Raji (cell line): ENCODE measurements around the gene SARDH.

Experiments
- POLR2A ChIP-seq: IDR thresholded peaks from 2 replicates; pipeline ENCODE4 v1.6.1; 2011; ENCODE audit warnings: low read depth, low read length, control low read depth; ENCODE audit not compliant: insufficient read depth

SARDH gene

DNA sequence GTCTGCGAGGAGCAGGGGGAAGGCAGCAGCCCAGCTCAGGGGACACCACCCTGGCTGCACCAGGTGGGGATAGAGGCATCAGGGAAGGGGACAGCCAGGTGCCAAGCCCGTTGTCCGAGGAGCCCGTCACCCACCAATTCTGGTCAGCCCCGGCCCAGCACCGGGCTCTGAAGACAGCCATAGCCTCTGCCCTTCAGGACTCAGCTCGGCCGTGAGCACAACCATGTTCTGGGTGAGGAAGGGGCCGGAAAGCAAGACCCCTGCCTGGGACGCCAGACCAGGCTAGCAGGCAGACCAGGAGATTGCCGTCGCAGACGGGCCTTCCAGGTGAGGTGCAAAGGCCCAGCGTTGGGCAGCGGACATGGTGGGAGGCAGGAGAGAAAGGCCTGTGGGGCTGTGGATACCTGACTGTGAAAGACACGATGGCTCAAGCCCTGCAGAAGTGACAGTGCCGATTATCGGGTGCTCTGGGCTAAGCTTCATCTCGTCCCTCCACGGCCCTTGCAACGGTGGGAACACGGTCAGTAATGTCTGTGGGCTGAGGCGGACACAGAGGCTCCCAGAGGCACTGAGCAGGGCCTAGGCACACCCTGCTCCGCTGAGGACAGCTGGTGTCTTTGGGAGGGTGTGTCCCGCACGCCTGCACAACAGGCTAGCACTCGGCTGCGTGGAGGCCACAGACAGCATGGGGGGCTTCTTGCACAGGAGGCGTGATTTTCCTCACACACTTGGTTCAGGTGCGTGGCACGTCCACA is 65.5 kb downstream of the SARDH start:
- TF ChIP-seq POLR2A: no peak

DNA sequence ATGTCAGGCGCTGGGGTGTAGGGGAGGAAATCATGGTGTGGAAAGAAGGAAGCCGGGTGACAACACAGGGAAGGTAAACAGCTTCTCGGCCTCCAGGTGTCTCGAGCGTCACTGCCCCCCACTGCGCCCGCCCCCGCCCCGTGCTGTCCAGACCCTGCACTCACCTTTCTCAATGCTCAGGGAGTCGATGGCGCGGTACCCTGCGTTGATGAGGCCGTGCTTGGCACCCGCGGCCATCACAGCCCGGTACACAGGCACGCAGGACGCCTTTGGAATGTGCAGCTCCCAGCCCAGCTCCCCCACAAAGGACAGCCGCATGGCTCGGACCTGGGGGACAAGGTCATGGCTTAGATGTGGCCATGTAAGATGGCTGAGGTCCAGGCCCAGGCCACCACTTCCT is 66.8 kb downstream of the SARDH start:
- no peak for TF ChIP-seq POLR2A

DNA sequence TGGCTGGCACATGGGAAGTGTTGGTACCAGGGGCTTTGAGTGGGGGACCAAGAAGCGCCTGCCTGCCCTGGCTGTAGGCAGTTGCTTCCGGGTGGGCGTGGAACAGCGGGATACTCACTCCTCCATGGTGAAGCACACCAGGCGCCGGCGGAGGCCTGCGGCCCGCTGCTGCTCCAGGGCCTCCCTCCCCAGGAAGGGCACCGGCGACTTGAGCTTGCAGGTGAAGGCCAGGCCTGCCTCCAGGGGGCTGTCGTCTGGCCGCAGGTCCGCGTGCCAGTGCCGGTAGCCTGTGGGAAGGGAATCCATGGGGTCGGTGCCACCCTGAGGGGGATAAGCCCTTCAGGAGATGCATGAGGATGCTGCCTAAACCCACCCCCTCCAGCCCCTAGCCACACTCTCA is 67.7 kb downstream of the SARDH start:
- TF ChIP-seq POLR2A: no peak

DNA sequence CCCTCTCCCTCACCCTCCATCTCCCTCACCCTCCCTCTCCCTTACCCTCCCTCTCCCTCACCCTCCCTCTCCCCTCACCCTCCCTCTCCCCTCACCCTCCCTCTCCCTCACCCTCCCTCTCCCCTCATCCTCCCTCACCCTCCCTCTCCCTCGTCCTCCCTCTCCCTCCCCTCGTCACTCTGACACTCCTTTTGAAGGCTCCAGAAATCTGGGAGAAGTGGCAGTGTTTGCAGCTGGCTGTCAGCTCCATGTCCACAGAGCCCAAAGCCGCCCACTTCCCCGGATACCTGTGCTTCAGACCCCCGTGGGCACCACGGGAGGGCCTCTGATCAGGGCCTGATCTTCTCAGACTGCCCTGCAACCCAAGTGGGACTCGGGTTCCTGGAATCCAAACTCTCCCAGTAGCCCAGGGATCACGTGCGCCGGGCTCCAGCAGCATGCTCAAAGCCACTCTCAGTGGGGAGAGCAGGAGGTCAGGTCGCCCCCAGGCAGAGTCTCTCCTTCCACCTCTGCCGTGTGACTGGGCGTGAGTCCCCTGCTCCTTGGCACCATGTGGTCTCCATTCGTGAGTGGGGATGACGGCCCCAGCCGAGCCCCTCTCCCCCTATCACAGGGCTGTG is 68.9 kb downstream of the SARDH start:
- TF ChIP-seq POLR2A: no peak

DNA sequence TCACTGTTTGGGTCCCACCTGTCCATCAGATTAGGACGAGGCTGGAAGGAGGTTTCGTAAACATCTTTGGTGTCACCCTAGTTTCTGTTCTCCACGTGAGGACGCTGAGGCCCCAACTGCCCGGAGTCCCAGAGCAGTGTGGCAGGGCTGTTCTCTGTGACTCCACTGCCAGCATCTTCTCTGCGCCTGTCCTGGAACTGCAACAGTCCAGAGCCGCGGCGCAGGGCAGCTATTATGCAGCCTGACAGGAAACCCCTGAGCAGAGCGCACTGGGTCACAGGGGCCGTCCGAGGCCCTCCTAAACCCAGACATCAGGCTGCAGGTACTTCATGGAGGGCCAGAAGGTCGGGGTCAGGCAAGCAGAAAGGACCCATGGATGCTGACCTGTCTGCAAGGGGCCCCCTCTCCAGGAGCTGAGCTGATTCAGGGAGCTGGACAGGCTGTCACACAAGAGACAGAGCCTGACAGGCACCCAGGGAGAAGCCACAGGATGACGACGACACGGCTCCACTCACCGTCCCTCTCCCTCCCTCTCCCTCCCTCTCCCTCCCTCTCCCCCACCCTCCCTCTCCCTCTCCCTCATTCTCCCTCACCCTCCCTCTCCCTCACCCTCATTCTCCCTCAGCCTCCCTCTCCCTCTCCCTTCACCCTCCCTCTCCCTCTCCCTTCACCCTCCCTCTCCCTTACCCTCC is 70.2 kb downstream of the SARDH start:
- no peak for TF ChIP-seq POLR2A

DNA sequence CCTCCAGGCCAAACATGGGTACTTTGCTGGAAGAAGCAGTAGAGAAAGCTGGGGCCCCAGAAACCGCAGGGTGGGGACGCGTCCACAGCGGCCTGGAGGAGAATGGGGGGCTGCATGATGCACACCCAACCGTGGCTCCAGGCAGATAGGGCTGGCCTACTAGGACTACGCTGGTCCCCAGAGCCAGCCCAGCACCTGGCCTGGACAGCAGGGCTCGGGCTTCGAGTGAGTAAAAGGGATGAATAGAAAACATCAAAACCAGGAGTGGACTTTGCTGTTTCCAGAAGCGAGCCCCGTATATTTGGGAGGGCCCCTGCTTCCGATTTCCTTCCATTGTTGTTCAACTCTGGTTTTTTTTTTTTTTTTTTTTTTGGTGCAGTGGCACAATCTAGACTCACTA is 71.3 kb downstream of the SARDH start:
- no peak for TF ChIP-seq POLR2A

DNA sequence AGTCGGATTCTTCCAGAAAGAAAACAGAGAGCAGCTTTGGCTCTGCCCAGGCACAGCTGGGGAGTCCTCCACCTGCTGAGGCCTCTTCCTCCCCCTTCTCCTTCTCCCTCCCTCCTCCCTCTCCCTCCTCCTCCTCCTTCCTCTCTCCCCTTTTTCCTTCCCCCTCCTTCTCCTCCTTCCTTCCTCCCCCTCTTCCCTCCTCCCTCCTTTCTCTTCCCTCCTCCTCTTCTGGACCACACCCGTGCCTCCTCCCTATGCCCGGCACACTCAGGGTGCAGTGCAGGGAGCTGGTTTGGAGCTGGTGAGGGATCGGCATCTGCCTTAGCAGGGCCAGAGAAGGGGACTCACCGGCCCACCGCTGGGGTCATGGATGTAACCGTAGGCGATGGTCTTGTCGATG is 71.8 kb downstream of the SARDH start:
- TF ChIP-seq POLR2A: no peak

DNA sequence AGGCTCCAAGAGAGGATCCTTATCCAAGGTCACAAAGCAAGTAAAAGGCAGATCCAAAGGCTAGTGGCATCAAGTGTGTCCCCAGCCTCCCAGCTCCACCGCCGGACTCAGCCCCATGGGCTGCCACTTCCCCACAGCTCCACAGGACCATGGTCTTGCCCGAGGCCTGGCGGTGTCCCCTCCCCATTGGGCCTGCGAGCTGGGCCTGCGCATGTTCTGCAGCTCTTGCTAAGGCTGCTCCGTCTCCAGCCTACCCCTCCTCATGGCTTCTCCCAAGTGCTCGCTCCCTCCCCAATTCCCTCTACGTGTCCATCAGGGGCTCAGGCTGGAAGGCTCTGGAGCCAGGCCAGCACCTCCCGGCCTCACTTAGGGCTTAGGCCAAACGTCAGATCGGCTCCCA is 72.6 kb downstream of the SARDH start:
- TF ChIP-seq POLR2A: no peak

DNA sequence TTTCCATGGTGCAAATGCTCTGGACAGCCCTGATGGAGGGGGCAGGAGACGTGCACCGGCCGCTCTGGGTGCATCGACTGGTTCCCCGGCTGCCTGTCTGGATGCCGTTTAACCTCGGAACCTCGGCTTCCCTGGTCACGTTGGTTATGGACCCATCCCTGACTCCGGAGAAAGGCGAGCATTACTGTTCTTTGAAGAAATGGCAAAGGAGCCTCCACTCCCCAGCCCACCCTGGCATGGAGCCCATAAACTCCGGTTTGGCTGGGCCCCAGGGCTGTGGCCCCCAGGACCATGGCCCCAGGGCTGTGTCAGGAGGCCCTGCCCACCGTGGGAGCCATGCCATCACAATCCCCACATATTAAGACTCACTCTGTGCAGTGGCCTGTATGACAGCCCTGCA is 73.1 kb downstream of the SARDH start:
- no peak for TF ChIP-seq POLR2A

DNA sequence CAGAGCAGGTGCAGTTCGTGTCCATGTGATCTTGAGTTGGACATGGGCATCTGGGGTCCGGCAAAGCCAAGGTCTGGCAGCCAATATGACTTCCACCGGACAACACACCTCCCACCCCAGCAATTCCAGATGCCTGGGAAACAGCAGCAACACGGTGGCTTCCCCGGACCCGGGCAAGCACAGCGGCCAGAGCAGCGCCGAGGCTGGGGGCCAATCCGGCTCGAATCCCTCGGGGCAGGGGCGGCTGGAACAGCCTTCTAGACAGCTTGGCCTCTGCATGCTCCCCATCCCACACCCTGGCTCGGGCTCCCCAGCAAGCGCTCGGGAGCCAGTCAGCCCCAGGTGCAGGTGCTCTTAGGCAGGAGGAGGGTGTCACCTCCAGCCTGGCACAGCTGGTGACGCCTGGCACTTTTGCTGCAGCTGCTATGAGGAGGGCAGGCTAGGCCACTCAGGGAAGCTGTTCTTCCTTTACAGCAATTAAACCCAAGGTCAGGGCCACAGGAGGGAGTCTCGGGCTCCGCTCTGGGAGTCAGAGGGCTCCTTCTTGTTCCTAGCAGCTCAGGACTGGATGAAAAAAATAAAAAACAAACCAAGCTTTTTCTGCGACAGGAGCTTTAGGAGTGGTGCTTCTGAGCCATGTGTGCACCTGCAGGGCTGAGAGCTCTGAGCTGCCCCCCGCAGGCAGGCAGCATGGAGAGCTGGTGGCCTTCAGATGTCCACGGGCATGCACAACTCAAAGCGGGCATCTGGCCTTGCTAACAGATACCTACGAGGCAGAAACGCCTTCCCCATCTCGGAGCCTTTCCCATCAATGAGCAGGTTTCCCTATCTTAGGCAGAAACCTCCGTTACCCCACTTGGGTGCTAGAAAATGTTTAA is 73.7 kb downstream of the SARDH start:
- no peak for TF ChIP-seq POLR2A

DNA sequence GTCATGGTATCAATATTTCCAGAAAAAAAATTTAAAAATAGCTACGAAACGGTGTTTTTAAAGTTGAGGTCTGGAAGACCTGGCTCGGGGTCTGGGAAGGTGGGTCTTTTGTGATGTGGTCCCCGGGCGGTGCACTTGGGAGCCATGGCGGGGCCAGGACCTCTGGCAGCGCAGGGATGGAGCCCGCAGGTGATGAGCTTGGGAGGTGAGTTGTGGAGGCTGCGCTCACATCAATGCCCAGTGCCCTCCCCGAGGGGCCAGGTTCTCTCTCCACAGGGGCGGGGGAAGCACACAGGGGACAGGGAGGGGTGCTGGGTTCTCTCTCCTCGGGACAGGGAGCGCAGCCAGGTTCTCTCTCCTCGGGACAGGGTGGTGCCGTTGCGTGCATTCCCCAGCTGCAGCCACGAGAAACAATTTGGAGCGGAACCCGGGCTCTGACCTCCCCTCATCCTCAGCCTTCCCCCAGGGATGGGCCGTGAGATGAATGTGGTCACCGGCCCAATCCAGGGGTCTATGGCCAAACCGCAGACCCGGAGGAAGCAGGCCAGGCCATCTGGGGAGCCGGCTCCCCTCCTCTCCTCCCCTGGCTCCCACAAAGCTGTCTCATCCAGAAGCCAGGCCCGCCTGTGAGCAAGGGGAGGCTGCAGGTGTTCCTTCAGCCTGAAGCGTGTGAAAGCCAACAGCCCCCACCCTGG is 76.2 kb downstream of the SARDH start:
- no peak for TF ChIP-seq POLR2A

DNA sequence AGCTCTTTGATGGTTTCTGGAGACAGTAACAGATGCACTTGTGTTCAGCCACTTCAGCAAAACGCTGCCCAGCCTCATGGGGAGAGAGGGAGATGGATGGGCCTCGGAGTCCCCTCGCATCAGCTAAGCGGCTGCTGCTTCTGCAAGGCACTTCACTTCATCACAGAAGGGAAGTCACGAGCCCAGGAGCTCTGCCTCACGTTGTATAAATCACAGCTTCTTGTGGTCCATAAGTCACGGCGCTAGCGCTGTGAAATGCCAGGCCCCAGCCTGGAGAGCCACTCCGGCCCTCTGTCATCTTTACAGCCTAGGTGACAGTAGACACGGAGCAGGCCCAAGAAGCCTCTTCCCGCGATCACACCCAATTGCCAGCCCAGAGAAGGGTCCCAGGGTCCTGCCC is 78.6 kb downstream of the SARDH start:
- TF ChIP-seq POLR2A: no peak

DNA sequence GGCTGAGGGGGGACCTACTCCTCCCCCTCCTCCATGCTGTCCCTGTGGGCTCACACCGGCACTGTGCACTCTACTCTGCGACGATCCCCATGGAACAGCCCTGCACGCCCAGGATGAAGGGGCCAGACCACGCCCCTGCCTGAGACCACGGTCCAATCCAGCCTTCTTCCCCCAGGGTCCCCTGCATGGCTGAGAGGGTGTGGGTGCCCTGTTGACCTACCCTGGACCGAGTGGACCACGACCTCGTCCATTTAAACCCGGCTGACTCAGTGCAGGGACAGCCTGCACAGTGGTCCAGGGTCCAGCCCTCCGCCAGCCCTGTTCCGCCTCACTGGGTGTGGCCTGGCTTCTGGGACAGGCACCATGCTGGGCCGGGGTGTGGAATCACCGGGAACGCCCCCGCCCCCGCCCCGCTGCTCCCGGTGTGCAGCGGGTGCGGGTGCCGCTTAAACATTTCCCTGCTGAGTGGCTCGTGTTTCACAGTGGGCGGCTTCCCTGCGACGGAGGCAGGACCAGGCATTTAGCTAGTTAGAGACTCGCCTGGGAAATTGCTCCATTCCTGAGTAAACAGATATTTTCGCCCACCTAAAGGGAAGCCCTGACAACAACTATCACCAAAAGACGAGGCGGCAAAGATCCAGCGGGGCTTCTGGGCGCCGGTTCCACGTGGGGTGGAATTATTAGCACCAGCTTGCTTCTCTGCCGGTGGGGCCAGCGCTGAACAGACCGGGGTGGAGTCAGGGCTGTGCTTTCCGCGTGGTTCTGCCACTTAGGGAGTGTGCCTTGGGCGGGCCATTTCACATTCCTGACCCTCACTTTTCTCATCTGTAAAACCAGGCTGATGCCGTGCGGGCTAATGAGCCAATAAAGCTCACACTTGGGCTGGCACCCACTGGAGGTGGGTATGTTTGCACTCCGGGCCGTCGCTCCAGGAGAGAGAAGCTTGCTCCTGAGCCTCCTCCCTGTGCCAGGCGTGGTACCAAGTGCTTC is 79.4 kb downstream of the SARDH start:
- TF ChIP-seq POLR2A: no peak
